Stimulated activated CD4-positive, alpha-beta T cell treated with anti-CD3 and anti-CD28 coated beads, Interleukin-2, amount 100 ng/mL, for 4 hours (primary cell): ENCODE data around the gene ATG9B.

ENCODE experiments used
- DNase-seq: peaks from one replicate; pipeline ENCODE4 v3.0.0-alpha.2; 2020; ENCODE audit warnings: low read depth

ATG9B gene

DNA sequence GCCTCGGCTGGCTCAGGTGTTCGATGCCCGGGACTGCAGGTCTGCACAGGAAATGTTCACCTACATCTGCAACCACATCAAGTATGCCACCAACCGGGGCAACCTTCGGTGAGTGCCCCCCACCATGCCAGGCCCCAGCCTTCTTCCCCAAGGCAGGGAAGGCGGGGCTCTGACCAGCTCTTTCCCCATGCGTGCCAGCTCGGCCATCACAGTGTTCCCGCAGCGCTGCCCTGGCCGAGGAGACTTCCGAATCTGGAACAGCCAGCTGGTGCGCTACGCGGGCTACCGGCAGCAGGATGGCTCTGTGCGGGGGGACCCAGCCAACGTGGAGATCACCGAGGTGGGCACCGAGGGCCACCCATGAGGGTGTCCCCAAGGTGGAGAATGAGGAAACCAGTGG is 26.0 kb downstream of the ATG9B start:
- DNase-seq = no peak

DNA sequence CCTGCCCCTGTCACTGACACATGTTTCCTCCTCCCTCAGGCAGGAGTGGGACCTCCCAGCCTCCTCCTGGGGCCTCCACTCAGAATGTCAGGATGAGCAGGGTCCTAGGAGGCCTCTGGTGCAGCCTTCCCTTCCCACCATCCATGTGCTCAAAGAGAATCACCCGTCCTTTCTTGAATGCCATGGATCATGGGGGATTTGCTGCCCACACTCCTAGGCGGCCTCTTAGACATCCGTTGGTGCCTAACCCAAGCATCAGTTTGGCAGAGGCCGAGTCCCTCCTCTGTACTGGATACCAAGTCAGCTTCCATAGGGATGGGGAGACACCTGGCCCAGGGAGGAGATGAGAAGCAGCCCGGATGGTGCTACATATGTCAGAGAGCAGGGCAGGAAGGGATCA is 26.5 kb downstream of the ATG9B start:
- no peak for DNase-seq

DNA sequence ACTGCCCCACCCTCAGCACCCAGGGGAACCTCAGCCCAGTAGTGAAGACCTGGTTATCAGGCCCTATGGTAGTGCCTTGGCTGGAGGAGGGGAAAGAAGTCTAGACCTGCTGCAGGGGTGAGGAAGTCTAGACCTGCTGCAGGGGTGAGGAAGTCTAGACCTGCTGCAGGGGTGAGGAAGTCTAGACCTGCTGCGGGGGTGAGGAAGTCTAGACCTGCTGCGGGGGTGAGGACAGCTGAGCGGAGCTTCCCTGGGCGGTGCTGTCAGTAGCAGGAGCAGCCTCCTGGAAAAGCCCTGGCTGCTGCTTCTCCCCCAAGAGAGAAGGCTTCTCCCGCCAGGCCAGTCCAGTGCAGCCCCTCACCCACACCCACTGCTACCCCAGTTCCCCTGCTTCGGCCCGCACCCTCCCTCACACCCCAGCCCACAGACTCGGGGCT is 27.2 kb downstream of the ATG9B start:
- DNase-seq = no peak

DNA sequence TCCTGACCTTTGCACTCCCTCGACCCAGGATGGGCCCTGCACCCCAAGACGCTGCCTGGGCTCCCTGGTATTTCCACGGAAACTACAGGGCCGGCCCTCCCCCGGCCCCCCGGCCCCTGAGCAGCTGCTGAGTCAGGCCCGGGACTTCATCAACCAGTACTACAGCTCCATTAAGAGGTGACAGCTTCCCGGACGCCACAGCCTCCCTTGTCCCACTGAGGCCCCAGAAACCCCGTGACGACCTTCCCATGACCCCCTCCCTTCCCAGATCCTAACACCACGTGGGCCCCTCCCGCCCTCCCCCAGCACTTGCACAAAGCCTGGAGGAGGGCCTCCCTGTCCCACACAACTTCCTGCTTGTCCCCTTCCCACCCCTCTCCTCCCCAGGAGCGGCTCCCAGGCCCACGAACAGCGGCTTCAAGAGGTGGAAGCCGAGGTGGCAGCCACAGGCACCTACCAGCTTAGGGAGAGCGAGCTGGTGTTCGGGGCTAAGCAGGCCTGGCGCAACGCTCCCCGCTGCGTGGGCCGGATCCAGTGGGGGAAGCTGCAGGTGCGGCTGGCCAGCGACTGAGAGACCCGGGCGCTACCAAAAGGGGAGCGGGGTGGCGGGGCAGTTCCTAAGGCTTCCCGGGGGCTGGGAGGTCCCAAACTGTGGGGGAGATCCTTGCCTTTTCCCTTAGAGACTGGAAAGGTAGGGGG is 27.8 kb downstream of the ATG9B start:
- no peak for DNase-seq

DNA sequence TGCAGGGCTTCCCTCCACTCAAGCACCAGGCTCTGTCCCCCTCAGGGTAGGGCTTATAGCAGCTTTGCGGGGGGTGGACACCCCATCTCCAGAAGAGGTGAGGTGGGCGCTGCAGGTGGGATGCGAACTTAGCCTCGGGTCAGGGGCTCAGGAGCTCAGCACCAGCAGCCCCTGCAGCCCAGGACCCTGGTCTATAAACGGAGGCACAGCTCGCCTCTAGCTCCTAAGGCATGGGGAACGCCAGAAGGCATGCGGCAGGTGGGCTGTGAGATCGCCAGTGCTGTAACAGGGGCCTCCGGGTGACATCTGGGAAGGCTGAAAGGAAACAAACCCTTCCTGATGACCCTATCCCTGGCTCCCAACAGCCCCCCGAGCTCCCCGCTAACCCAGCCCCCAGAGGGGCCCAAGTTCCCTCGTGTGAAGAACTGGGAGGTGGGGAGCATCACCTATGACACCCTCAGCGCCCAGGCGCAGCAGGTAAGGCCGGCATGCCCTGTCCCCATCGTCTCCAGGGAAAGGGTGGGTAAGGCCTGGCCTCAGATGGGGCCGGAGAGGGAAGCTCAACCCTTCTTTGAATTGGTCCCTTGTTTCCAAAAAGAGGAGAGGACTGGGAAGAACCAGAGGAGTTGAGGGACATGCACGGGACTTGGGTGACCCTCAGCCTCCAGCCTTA is 29.3 kb downstream of the ATG9B start:
- no peak for DNase-seq

DNA sequence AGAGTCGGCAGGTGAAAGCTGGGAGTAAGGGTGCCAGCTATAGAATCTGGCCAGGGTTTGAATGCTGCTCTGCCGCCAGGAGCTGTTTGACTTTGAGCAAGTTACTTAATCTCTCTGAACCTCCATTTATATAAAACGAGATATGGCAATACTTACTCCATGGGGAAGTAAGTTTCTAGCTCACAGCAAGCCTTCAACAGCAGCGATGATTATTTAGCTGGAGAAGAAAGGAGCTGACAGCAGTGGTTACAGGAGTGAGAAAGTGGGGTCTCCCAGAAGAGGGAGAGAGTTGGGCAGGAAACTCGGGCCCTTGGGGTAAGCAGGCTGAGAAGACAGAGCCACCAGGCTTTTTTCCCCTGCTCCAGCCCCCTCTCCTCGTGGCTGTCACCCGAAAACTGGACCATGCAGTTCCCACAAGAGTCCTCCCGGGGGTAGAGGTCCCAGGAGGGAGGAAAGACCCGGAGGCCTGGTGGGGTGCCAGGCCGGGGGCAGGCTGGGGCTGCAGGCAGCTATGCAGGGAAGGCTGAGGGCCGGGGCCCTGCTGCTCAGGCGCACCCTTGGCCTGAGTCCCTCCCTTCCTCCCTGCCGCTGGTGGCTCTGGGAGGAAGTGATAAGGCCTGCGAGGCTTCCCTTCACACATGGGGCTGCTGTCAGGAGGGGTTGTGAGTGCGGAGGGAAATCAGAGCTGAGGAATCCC is 30.0 kb downstream of the ATG9B start:
- DNase-seq = no peak

DNA sequence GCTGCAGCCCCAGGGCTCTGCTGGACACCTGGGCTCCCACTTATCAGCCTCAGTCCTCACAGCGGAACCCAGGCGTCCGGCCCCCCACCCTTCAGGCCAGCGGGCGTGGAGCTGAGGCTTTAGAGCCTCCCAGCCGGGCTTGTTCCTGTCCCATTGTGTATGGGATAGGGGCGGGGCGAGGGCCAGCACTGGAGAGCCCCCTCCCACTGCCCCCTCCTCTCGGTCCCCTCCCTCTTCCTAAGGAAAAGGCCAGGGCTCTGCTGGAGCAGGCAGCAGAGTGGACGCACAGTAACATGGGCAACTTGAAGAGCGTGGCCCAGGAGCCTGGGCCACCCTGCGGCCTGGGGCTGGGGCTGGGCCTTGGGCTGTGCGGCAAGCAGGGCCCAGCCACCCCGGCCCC is 30.8 kb downstream of the ATG9B start:
- DNase-seq = no peak

DNA sequence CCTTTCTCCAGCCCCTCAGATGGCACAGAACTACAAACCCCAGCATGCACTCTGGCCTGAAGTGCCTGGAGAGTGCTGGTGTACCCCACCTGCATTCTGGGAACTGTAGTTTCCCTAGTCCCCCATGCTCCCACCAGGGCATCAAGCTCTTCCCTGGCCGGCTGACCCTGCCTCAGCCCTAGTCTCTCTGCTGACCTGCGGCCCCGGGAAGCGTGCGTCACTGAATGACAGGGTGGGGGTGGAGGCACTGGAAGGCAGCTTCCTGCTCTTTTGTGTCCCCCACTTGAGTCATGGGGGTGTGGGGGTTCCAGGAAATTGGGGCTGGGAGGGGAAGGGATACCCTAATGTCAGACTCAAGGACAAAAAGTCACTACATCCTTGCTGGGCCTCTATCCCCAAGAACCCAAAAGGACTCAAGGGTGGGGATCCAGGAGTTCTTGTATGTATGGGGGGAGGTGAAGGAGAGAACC is 31.4 kb downstream of the ATG9B start:
- DNase-seq = no peak

DNA sequence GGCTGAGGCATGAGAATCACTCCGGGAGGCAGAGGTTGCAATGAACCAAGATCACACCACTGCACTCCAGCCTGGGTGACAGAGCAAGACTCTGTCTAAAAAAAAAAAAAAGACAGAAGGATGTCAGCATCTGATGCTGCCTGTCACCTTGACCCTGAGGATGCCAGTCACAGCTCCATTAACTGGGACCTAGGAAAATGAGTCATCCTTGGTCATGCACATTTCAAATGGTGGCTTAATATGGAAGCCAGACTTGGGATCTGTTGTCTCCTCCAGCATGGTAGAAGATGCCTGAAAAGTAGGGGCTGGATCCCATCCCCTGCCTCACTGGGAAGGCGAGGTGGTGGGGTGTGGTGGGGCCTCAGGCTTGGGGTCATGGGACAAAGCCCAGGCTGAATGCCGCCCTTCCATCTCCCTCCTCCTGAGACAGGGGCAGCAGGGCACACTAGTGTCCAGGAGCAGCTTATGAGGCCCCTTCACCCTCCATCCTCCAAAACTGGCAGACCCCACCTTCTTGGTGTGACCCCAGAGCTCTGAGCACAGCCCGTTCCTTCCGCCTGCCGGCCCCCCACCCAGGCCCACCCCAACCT is 32.1 kb downstream of the ATG9B start:
- no peak for DNase-seq

DNA sequence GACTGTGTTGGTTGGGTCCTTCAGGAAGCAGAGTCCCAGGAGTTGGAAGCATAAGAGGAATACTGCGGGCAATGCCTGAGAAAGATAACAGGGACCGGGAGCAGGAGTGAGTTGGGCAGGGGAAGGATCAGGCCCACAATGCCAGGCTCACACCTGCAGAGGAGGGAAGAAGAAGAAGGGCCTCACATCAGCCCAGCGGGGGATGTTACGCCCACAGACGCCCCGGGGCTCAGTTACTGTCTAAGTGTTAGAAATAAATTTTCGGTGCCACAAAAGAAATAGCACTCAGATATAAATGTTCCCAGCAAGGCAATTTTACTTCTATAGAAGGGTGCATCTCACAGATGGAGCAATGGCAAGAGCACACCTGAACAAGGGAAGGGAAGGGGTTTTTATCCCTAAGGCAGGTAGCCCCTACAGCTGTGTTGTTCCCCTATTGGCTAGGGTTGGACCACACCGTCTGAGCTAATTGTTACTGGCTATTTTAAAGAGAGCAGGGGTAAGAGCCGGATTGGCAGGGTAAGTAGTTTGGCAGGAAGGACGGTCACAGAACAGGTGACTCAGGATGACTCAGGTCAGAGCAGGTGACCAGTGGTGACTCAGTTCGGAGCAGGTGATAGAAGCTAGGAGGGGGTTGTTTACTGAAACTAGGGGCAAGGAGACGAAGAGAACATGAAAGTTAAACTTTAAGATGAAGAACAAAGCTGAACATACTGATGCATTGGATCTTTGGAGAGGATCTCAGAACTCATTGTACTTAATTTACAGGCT is 33.7 kb downstream of the ATG9B start, which contains the start of gene NOS3:
Gene NOS3, plus strand, starts transcription at position 602 of the 771 bp plus-strand sequence. CDS start 2,787 bp downstream, outside the sequence.
- no peak for DNase-seq

DNA sequence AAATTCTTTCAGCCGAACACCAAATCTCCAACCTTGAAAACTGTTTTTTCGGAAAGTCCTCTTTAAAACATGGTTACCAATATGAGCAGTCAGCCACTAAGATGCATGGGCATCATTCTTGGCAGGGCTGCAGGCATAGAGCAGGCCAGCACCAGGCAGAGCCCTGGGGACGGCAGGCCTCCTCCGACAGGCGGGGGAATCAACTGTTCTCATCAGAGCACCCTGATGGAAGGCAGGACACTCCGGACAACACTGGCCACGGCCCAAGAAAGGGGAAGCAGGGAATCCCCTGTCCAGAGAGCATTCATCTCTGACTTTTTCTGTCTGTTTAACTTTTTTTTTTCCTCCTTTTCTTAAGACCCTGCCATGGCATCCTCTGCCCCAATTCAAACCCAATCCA is 34.8 kb downstream of the ATG9B start:
- no peak for DNase-seq

DNA sequence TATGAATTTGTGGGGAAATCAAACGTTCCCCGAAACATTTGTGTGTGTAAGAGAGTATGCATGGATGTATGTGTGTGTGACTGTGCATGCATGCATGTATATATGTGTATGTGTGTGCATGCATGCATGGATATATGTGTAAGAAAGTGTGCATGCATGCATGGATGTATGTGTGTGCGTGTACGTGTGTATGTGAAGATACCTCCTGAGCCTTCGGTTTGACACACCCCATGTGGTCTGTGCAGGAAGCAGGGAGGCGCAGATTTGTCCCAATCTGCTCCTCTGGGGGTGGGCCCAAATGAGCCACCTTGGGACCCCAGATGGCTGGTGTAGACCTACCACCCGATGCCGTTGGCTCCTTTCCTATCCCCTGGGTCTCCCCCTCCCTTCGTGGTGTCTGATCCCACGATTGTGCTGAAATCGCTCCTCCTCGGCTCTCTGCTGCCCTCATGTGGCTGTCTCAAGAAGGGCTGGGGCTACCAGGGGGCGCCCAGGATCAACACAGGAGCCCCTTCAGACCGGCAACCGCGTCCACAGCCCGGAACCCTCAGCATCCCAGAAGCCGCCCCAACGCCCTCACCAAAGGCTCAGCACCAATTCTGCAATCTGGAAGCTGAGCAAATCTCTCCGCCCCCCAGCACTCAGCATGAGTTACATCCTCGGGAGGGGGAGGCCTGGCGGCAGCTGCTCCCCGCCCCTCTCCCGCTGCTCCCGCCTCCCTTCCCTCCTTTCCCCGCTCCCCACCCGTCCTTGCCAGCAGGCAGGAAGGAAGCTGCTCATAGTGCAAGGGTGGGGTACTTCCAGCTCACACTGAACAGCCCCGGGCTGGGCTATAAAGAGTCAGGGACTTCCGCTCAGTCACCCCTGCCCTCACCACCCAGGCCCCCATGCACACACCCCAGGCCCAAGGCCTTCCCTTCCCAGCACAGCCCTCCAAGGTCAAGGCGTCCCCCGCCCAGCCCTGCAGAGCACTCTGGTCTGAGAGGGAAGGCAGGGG is 35.8 kb downstream of the ATG9B start:
- DNase-seq = peak; percentile 50

DNA sequence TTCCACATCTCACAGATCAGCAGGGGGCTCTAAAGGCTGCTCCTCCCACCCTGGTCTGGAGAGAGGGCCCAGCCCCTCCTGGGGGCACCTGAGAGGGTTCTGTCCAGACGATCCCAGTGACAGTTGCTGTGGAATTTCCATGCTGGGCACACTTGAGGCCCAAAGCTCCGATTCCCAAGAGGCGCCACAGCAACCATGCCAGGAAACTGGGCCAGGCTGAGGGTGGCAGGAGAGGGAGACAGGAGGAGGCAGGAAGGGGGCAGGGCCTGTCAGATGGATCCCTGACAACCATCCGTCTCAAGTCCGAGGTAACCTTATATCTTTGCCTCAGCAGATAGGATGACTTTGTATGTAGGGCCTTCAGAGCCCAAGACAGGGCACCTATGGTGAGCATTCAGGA is 37.7 kb downstream of the ATG9B start:
- no peak for DNase-seq

DNA sequence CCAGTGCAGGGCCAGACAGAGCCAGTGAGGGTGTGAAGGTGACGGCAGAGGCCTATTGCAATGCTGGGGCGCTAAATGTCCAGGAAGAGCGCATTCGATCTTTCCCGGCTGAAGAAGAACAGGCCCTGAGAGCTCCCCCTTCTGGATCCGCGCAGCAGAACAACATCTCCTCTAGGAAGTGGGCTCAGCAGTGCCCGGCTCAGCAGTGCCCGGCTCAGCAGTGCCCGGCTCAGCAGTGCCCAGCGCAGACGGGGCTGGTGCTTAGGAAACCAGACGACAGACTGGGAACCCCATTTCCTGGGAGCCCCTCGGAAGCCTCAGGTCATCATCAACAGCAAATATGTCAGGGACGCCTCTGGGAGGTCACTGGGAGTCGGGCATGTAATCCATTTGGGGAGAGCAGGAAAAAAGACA is 38.2 kb downstream of the ATG9B start:
- no peak for DNase-seq

DNA sequence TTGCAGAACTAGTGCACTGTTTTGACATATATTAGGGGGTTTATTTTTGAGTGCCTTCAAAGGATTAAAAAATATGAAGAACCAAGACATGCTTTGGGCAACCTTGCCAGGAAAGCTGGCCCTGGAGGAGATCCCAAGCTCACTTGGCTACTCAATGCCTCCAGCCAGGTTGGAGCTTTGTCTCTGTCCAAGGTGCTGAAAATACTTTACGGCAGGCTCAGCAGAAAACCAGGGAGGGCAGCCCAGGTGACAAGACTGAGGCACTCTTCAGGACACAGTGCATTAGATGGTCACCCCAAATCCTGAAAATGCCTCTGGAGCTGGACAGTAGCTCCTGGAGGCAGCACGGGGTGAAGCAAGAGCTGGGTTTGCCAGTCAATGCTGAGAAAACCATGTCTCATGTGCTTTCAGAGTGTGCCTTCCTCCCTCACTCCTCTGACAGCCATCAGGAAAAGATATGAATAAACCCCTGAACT is 40.4 kb downstream of the ATG9B start:
- DNase-seq = no peak

DNA sequence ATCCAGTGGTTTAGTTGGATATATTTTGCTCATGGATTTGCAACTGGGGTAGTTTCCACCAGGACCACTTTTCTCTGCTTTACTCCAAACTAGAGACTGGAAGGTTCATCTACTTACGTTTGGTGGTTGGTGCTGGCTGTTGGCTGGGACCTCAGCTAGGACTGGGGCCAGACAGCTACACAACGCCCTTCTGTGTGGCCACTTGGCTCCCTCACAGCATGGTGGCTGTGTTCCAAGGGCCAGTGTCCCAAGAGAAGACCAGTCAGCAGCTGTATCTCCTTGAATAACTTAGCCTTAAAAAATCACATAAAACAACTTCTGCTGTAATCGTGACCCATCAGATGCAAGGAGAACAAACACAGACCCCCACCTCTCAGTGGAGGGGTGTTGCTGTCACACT is 41.9 kb downstream of the ATG9B start:
- DNase-seq = no peak

DNA sequence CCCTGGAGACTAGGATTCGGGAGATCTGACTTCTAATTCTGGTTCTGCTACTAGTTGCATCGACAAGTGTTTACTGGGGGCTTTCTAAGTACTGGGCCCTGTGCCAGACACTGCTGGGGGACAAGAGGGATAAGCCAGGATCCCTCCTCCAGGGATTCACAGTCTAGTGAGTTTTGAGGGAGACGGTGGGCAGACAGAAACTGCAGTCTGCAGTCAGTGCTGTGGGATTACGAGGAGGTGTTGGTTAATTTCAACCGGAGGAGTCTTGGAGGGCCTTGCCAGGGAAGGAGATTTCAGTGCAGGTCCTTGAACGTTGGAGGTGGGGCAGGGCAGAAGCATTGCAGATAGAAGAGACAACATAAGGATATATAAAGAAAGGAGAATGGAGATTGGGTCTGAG is 42.6 kb downstream of the ATG9B start:
- no peak for DNase-seq

DNA sequence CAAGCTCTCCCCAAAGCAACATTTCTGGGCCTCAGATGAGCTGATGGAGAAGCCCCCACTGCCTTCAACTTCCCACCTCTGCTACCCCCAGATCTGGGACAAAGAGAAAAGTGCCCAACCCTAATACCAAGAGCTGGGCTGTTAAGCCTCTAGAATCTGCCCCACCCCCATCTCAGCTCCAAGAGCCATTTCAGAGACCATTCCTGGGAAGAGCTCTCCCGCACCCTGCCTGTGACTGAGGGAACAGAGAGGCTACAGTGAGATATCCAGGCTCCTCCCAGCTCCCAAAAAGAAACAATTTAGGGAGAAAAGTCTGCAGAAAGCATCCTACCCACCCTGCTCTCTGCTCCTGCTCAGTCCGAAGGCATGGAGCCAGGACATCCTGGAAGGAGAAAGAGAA is 43.6 kb downstream of the ATG9B start:
- DNase-seq = no peak

DNA sequence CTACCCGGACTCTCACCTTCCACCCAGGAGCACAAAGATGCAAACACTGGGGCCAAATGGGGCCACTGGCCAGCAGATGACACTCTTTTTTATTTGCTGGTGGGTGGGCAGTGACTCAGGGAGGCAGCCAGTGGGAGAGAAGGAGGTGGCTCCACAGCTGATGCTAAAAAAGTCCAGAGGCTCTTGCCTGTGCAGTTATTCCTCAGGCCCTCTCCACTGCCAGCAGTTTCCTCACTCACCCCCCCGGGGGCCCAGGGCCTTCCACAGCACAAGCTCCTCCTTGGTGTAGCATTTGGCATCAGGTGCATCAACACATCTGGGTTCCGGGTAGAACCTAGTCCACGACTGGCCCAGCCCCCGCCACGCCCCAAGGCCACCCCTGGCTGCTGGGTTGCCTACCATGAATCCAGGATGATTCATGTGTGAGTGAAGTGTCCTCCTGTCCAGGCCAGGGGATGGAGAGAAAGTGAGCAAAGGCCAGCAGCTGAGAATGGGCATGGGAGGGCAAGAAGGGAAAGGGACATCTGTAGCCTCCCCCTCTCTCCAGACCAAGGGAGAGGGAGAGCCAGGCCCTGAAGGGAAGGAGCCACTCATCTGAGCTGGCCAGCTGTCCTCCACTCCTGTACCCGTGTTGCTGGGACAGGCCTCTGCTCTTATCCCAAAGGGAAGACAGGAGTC is 44.4 kb downstream of the ATG9B start:
- DNase-seq = no peak
